ENCODE results near the gene GRIK1.

GRIK1 gene

GRCh38 chr21:29793712-29794111, 146.1 kb downstream of the GRIK1 start:
- Histone ChIP-seq H3K36me3 (ENCODE audit: insufficient read depth, low read length) (no peaks in the 10 kb centered on the region), H3K4me1 (ENCODE audit: insufficient read depth, low read length, poor library complexity, severe bottlenecking) (no peaks in the 10 kb centered on the region), H3K4me3 (ENCODE audit: low read length, poor library complexity, severe bottlenecking) (no peak overlapping the region), H3K9ac (ENCODE audit: low read depth, low read length, poor library complexity, severe bottlenecking) (no peak overlapping the region), H4K20me1 (ENCODE audit: insufficient read depth, low read length, poor library complexity, severe bottlenecking) (no peaks in the 10 kb centered on the region), H3K9me3 (ENCODE audit: insufficient read depth, low read depth, low read length) (no peaks in the 10 kb centered on the region), H3K9me2 (replicated peaks; ENCODE audit: low read depth, low read length) (no peaks in the 10 kb centered on the region), H2AFZ (ENCODE audit: low read length) (no peak overlapping the region), H3K4me2 (ENCODE audit: low read depth, low read length, poor library complexity, severe bottlenecking) (no peak overlapping the region), H3K79me2 (ENCODE audit: insufficient read depth, low read length) (no peaks in the 10 kb centered on the region), H3K27me3 (ENCODE audit: insufficient read depth, low read length, poor library complexity, severe bottlenecking) (no peaks in the 10 kb centered on the region), H3F3A (ENCODE audit: low read depth) (no peaks in the 10 kb centered on the region)
- TF ChIP-seq EZH2phosphoT487 (IDR thresholded peaks at IDR 0.05; ENCODE audit: borderline replicate concordance) (no peak), CTCF (conservative IDR thresholded peaks at IDR 0.05; ENCODE audit: low read length) (no peak)

DNA sequence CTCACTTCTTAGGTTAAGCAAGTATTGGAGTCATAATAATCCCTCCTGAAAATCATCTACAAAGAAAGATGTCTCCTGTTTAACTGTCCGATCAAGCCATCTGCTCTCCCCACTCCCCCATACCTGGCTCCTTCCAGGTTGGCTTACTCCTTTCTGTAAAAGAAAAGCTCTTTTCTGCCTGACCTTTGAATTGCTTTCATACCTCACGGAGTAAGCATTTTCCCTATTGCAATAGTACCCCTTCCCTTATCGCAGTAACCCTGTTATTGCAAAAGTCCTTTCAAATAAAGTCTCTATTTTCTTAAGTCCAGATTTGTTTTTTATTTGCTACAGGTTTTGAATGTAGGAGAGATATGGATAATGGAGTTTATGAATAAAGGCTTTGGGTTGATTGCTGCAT, 150.4 kb downstream of the GRIK1 start:
- no peaks in the 10 kb centered on the region for H3K9me2 ChIP-seq (replicated peaks; ENCODE audit: low read depth, low read length)
- no peaks in the 10 kb centered on the region for H3K36me3 ChIP-seq (ENCODE audit: insufficient read depth, low read length)
- no peaks in the 10 kb centered on the region for H3K79me2 ChIP-seq (ENCODE audit: insufficient read depth, low read length)
- no peaks in the 10 kb centered on the region for H3K4me1 ChIP-seq (ENCODE audit: insufficient read depth, low read length, poor library complexity, severe bottlenecking)
- no peaks in the 10 kb centered on the region for H3K9me3 ChIP-seq (ENCODE audit: insufficient read depth, low read depth, low read length)
- no peak overlapping the region for H3K4me2 ChIP-seq (ENCODE audit: low read depth, low read length, poor library complexity, severe bottlenecking)
- H3K9ac ChIP-seq (ENCODE audit: low read depth, low read length, poor library complexity, severe bottlenecking) = no peak overlapping the region
- H3K27me3 ChIP-seq (ENCODE audit: insufficient read depth, low read length, poor library complexity, severe bottlenecking) = no peaks in the 10 kb centered on the region
- H2AFZ ChIP-seq (ENCODE audit: low read length) = no peak overlapping the region
- H3F3A ChIP-seq (ENCODE audit: low read depth) = no peaks in the 10 kb centered on the region
- H3K4me3 ChIP-seq (ENCODE audit: low read length, poor library complexity, severe bottlenecking) = no peak overlapping the region
- TF ChIP-seq CTCF (conservative IDR thresholded peaks at IDR 0.05; ENCODE audit: low read length) = no peak
- TF ChIP-seq EZH2phosphoT487 (IDR thresholded peaks at IDR 0.05; ENCODE audit: borderline replicate concordance) = no peak
- H4K20me1 ChIP-seq (ENCODE audit: insufficient read depth, low read length, poor library complexity, severe bottlenecking) = no peaks in the 10 kb centered on the region

GRCh38 chr21:29788752-29789151, 151.0 kb downstream of the GRIK1 start:
- H2AFZ ChIP-seq (ENCODE audit: low read length) = no peak overlapping the region

More at GRCh38 chr21:29788752-29789151, 151.0 kb downstream of the GRIK1 start:
- TF ChIP-seq EZH2phosphoT487 (IDR thresholded peaks at IDR 0.05; ENCODE audit: borderline replicate concordance) (no peak), CTCF (conservative IDR thresholded peaks at IDR 0.05; ENCODE audit: low read length) (no peak)
- H3K9me2 ChIP-seq (replicated peaks; ENCODE audit: low read depth, low read length) = no peaks in the 10 kb centered on the region
- H3K4me2 ChIP-seq (ENCODE audit: low read depth, low read length, poor library complexity, severe bottlenecking) = no peak overlapping the region
- no peaks in the 10 kb centered on the region for H3F3A ChIP-seq (ENCODE audit: low read depth)
- H4K20me1 ChIP-seq (ENCODE audit: insufficient read depth, low read length, poor library complexity, severe bottlenecking) = no peaks in the 10 kb centered on the region
- H3K4me3 ChIP-seq (ENCODE audit: low read length, poor library complexity, severe bottlenecking) = no peak overlapping the region
- H3K27me3 ChIP-seq (ENCODE audit: insufficient read depth, low read length, poor library complexity, severe bottlenecking) = no peaks in the 10 kb centered on the region
- H3K4me1 ChIP-seq (ENCODE audit: insufficient read depth, low read length, poor library complexity, severe bottlenecking) = no peaks in the 10 kb centered on the region
- H3K9me3 ChIP-seq (ENCODE audit: insufficient read depth, low read depth, low read length) = no peaks in the 10 kb centered on the region
- H3K36me3 ChIP-seq (ENCODE audit: insufficient read depth, low read length) = no peaks in the 10 kb centered on the region
- H3K9ac ChIP-seq (ENCODE audit: low read depth, low read length, poor library complexity, severe bottlenecking) = no peak overlapping the region
- no peaks in the 10 kb centered on the region for H3K79me2 ChIP-seq (ENCODE audit: insufficient read depth, low read length)

Measured in Loucy (cell line).